ENCODE data around the gene SNX24.

Gene SNX24

GRCh38 chr5:122924203-122924602 lies 78.8 kb downstream of the SNX24 start:
- no peak for DNase-seq

GRCh38 chr5:122924719-122925395 lies 79.4 kb downstream of the SNX24 start:
- no peak for DNase-seq

GRCh38 chr5:122929001-122929400 lies 83.6 kb downstream of the SNX24 start:
- no peak for DNase-seq

- DNase-seq, result no peak
These were observed 84.6 kb downstream of the SNX24 start for GRCh38 chr5:122929980-122930379.

- no peak for DNase-seq
These were observed 88.5 kb downstream of the SNX24 start for GRCh38 chr5:122933956-122934355.

- no peak for DNase-seq
These were observed 90.7 kb downstream of the SNX24 start for GRCh38 chr5:122936088-122936487.

GRCh38 chr5:122937914-122938313 lies 92.5 kb downstream of the SNX24 start:
- DNase-seq, result no peak

- no peak for DNase-seq
These were observed 95.5 kb downstream of the SNX24 start for GRCh38 chr5:122940890-122941289.

- DNase-seq, result no peak
These were observed 96.3 kb downstream of the SNX24 start for GRCh38 chr5:122941737-122942136.

- DNase-seq, result no peak
These were observed 96.9 kb downstream of the SNX24 start for GRCh38 chr5:122942164-122942914.

- no peak for DNase-seq
These were observed 97.8 kb downstream of the SNX24 start for GRCh38 chr5:122943050-122943698.

- DNase-seq, result no peak
These were observed 98.6 kb downstream of the SNX24 start for GRCh38 chr5:122944051-122944450.

- no peak for DNase-seq
These were observed 102.0 kb downstream of the SNX24 start for GRCh38 chr5:122947372-122947771.

GRCh38 chr5:122947772-122948171 lies 102.4 kb downstream of the SNX24 start:
- DNase-seq, result no peak

- DNase-seq, result no peak
These were observed 102.9 kb downstream of the SNX24 start for GRCh38 chr5:122948319-122948718.

GRCh38 chr5:122951658-122952057 lies 106.2 kb downstream of the SNX24 start:
- DNase-seq, result no peak

GRCh38 chr5:122954719-122955118 lies 109.3 kb downstream of the SNX24 start:
- DNase-seq, result no peak

GRCh38 chr5:122957457-122957856 lies 112.0 kb downstream of the SNX24 start:
- DNase-seq, result no peak

GRCh38 chr5:122959740-122960445 lies 114.5 kb downstream of the SNX24 start:
- DNase-seq, result no peak

- no peak for DNase-seq
These were observed 117.9 kb downstream of the SNX24 start for GRCh38 chr5:122963305-122963704.

- DNase-seq, result peak; percentile 50
These were observed 119.7 kb downstream of the SNX24 start for GRCh38 chr5:122965111-122965510.

- DNase-seq, result no peak
These were observed 121.7 kb downstream of the SNX24 start for GRCh38 chr5:122967085-122967484.

GRCh38 chr5:122967625-122968024 lies 122.2 kb downstream of the SNX24 start:
- no peak for DNase-seq
